Astrocyte (in vitro differentiated cells and primary cell): ENCODE data around the gene RAB40AL. TPM values are rescaled to one million over a fixed set of nuclear protein-coding genes. Genes with fewer than 3 reads are reported as not detected.

Experiments
- DNase-seq: peaks from one replicate; pipeline ENCODE4 v3.0.0-alpha.2; 2010; ENCODE audit warnings: low read depth
- FAIRE-seq: peaks from 2 replicates; lab custom pipeline; 2011; peaks lifted over from hg19 to GRCh38; lab: Jason Lieb, UNC
- H2AFZ ChIP-seq: 2 replicates; pipeline ENCODE4 v1.6.0; 2012; ENCODE audit warnings: low read depth, low read length, inconsistent platforms
- H3K27ac ChIP-seq: 2 replicates; pipeline ENCODE4 v1.5.1; 2011; ENCODE audit warnings: low read depth, low read length, inconsistent platforms
- H3K27me3 ChIP-seq: 2 replicates; pipeline ENCODE4 v1.6.0; 2011; ENCODE audit warnings: low read length, inconsistent platforms; ENCODE audit not compliant: insufficient read depth
- H3K36me3 ChIP-seq: 2 replicates; pipeline ENCODE4 v1.5.1; 2011; ENCODE audit warnings: low read length, inconsistent platforms; ENCODE audit not compliant: insufficient read depth
- H3K4me1 ChIP-seq: 2 replicates; pipeline ENCODE4 v1.5.1; 2011; ENCODE audit warnings: low read length, inconsistent platforms; ENCODE audit not compliant: insufficient read depth
- H3K4me2 ChIP-seq: 2 replicates; pipeline ENCODE4 v1.6.0; 2012; ENCODE audit warnings: low read length, inconsistent platforms
- H3K4me3 ChIP-seq: 2 replicates; pipeline ENCODE4 v1.5.1; 2011; ENCODE audit warnings: low read depth, mild to moderate bottlenecking, low read length, inconsistent platforms; ENCODE audit not compliant: insufficient read depth
- H3K79me2 ChIP-seq: 2 replicates; pipeline ENCODE4 v1.6.0; 2012; ENCODE audit warnings: mild to moderate bottlenecking, low read length, inconsistent platforms; ENCODE audit not compliant: insufficient read depth
- H3K9ac ChIP-seq: 2 replicates; pipeline ENCODE4 v1.6.0; 2012; ENCODE audit warnings: mild to moderate bottlenecking, low read length, inconsistent platforms
- H3K9me3 ChIP-seq: 2 replicates; pipeline ENCODE4 v1.5.1; 2012; ENCODE audit warnings: low read depth, mild to moderate bottlenecking, low read length, inconsistent platforms; ENCODE audit not compliant: insufficient read depth
- H4K20me1 ChIP-seq: 2 replicates; pipeline ENCODE4 v1.6.0; 2012; ENCODE audit warnings: low read length, inconsistent platforms; ENCODE audit not compliant: insufficient read depth
- H3K27ac Mint-ChIP-seq: one replicate; pipeline ENCODE4 v1.8.0; 2021; ENCODE audit warnings: mild to moderate bottlenecking, mixed read lengths; ENCODE audit not compliant: unreplicated experiment
- H3K27me3 Mint-ChIP-seq: one replicate; pipeline ENCODE4 v1.8.0; 2021; ENCODE audit warnings: low read depth, mixed read lengths; ENCODE audit not compliant: unreplicated experiment
- H3K36me3 Mint-ChIP-seq: one replicate; pipeline ENCODE4 v1.8.0; 2021; ENCODE audit warnings: low read depth, mixed read lengths; ENCODE audit not compliant: unreplicated experiment
- H3K4me1 Mint-ChIP-seq: one replicate; pipeline ENCODE4 v1.8.0; 2021; ENCODE audit warnings: low read depth, mixed read lengths; ENCODE audit not compliant: unreplicated experiment
- H3K4me3 Mint-ChIP-seq: one replicate; pipeline ENCODE4 v1.8.0; 2021; ENCODE audit warnings: mild to moderate bottlenecking, moderate library complexity, mixed read lengths; ENCODE audit not compliant: unreplicated experiment
- H3K9me3 Mint-ChIP-seq: one replicate; pipeline ENCODE4 v1.8.0; 2021; ENCODE audit warnings: mild to moderate bottlenecking, mixed read lengths; ENCODE audit not compliant: unreplicated experiment
- CTCF ChIP-seq: IDR thresholded peaks from 2 replicates; pipeline ENCODE4 v1.5.1; 2011; ENCODE audit warnings: low read depth, mild to moderate bottlenecking, inconsistent platforms, low read length, moderate library complexity; ENCODE audit not compliant: insufficient read depth
- EZH2 ChIP-seq: IDR thresholded peaks from 2 replicates; pipeline ENCODE4 v1.6.1; 2012; ENCODE audit warnings: mild to moderate bottlenecking, low read length, inconsistent platforms; ENCODE audit not compliant: insufficient read depth
- total RNA-seq: library from RNA; stranded (reverse); gene quantifications from 2 replicates; pipeline ENCODE4 v1.2.1, GENCODE V29; 2021

RAB40AL gene
- total RNA-seq, 1 donor from 2014 or later = 0.25 TPM

- H3K4me3 Mint-ChIP-seq = no peak overlapping the region
- no peak overlapping the region for H3K27ac Mint-ChIP-seq
- H2AFZ ChIP-seq = no peak overlapping the region
- H3K4me1 ChIP-seq = peaks cover 9% of the 10 kb centered on the region
- no peak overlapping the region for H3K9ac ChIP-seq
- H3K36me3 Mint-ChIP-seq = no peaks in the 10 kb centered on the region
- no peaks in the 10 kb centered on the region for H3K9me3 Mint-ChIP-seq
- no peak for TF ChIP-seq CTCF
- no peak for TF ChIP-seq EZH2
- no peak overlapping the region for H3K27ac ChIP-seq
- FAIRE-seq = no peak
- no peak overlapping the region for H3K4me3 ChIP-seq
- DNase-seq = no peak
- H3K79me2 ChIP-seq = no peaks in the 10 kb centered on the region
- H4K20me1 ChIP-seq = no peaks in the 10 kb centered on the region
- H3K4me1 Mint-ChIP-seq = peaks cover 4% of the 10 kb centered on the region
- no peaks in the 10 kb centered on the region for H3K27me3 ChIP-seq
- H3K9me3 ChIP-seq = no peaks in the 10 kb centered on the region
- peaks cover 4% of the 10 kb centered on the region for H3K27me3 Mint-ChIP-seq
- no peak overlapping the region for H3K4me2 ChIP-seq
- H3K36me3 ChIP-seq = no peaks in the 10 kb centered on the region
Observed at GRCh38 chrX:102978594-102978993, 41.5 kb downstream of the RAB40AL start.

- peaks cover 9% of the 10 kb centered on the region for H3K4me1 ChIP-seq
- H2AFZ ChIP-seq = no peak overlapping the region
- FAIRE-seq = no peak
- no peak overlapping the region for H3K4me3 ChIP-seq
- no peak overlapping the region for H3K4me2 ChIP-seq
- Mint-ChIP-seq H3K4me3 (no peak overlapping the region), H3K9me3 (no peaks in the 10 kb centered on the region), H3K36me3 (no peaks in the 10 kb centered on the region), H3K27me3 (peaks cover 4% of the 10 kb centered on the region), H3K4me1 (peaks cover 4% of the 10 kb centered on the region), H3K27ac (no peak overlapping the region)
- no peak overlapping the region for H3K9ac ChIP-seq
- H3K27ac ChIP-seq = no peak overlapping the region
- no peaks in the 10 kb centered on the region for H3K79me2 ChIP-seq
- H3K27me3 ChIP-seq = no peaks in the 10 kb centered on the region
- no peaks in the 10 kb centered on the region for H4K20me1 ChIP-seq
- H3K36me3 ChIP-seq = no peaks in the 10 kb centered on the region
- no peak for DNase-seq
- H3K9me3 ChIP-seq = no peaks in the 10 kb centered on the region
- no peak for TF ChIP-seq EZH2
- no peak for TF ChIP-seq CTCF
Observed at GRCh38 chrX:102979536-102979935, 42.5 kb downstream of the RAB40AL start.

GRCh38 chrX:102983205-102983604 lies 46.1 kb downstream of the RAB40AL start:
- Histone ChIP-seq H3K9me3 (no peaks in the 10 kb centered on the region), H2AFZ (no peak overlapping the region), H3K27me3 (no peaks in the 10 kb centered on the region), H3K4me3 (no peak overlapping the region), H4K20me1 (no peaks in the 10 kb centered on the region), H3K4me2 (no peak overlapping the region), H3K4me1 (no peaks in the 10 kb centered on the region), H3K79me2 (no peaks in the 10 kb centered on the region), H3K36me3 (no peaks in the 10 kb centered on the region), H3K27ac (no peak overlapping the region), H3K9ac (no peak overlapping the region)
- no peaks in the 10 kb centered on the region for H3K36me3 Mint-ChIP-seq
- no peak overlapping the region for H3K27ac Mint-ChIP-seq
- DNase-seq = no peak
- peaks cover 4% of the 10 kb centered on the region for H3K27me3 Mint-ChIP-seq
- peak; percentile 43 for FAIRE-seq
- H3K4me1 Mint-ChIP-seq = no peaks in the 10 kb centered on the region
- TF ChIP-seq EZH2 (no peak), CTCF (no peak)
- H3K4me3 Mint-ChIP-seq = no peak overlapping the region
- H3K9me3 Mint-ChIP-seq = no peaks in the 10 kb centered on the region
